ENCODE results near the gene DGKB. TPM values are rescaled to one million over a fixed set of nuclear protein-coding genes. Genes with fewer than 3 reads are reported as not detected.

Gene DGKB
- polyA plus RNA-seq, 1 of the 3 experiments (the other 2 are of a cell fraction): 2.1 TPM

- Histone ChIP-seq H3K4me3 (ENCODE audit: low read depth in 2 of 2, low read length in 1 of 2) (no peak overlapping the region), H3K9me2 (no peaks in the 10 kb centered on the region), H3F3A (replicated peaks; ENCODE audit: insufficient read depth) (peaks cover 4% of the 10 kb centered on the region), H3K4me2 (no peak overlapping the region), H3K9ac (no peak overlapping the region), H3K27ac (ENCODE audit: low read depth in 2 of 2, low read length in 1 of 2) (no peak overlapping the region), H3K36me3 (replicated peaks in 1 of 2; ENCODE audit: control insufficient read depth in 1 of 2, insufficient read depth in 2 of 2, low read length in 1 of 2) (peaks cover 0 to 8% of the 10 kb centered on the region in 2 experiments), H2AFZ (ENCODE audit: low read depth) (no peak overlapping the region), H4K20me1 (ENCODE audit: insufficient read depth) (no peaks in the 10 kb centered on the region), H3K4me1 (ENCODE audit: control insufficient read depth in 1 of 2, insufficient read depth in 2 of 2, low read depth in 1 of 2, low read length in 1 of 2) (no peaks in the 10 kb centered on the region; a peak in 1 of 4 replicates), H3K9me3 (no peaks in the 10 kb centered on the region), H3K27me3 (ENCODE audit: insufficient read depth) (no peaks in the 10 kb centered on the region), H3K79me2 (ENCODE audit: insufficient read depth) (no peaks in the 10 kb centered on the region)
- ChIA-PET POLR2A (no interaction called here), CTCF (interaction anchor here (0.6 to 2.4 kb wide), 5 partner anchors 11 to 281 kb away, joined by 3 to 10 read pairs (median 3); no protein-coding TSS in a partner anchor)
- WGBS (ENCODE audit: low lambda C conversion rate): 83% methylated on average over 9 of the region's 9 CpGs
- TF ChIP-seq YY1 (IDR thresholded peaks at IDR 0.05; ENCODE audit: low read depth) (no peak), CTCF (IDR thresholded peaks at IDR 0.05) (peak; percentile 41)
- DNase-seq: peak; percentile 43
Measured at GRCh38 chr7:14734839-14735321, 167.7 kb downstream of the DGKB start.

GRCh38 chr7:14720785-14721184, 181.8 kb downstream of the DGKB start:
- 61% methylated on average over 3 of the region's 3 CpGs for WGBS (ENCODE audit: low lambda C conversion rate)
- no peak overlapping the region for H2AFZ ChIP-seq (ENCODE audit: low read depth)
- H3K9ac ChIP-seq: no peak overlapping the region
- no peaks in the 10 kb centered on the region for H3K79me2 ChIP-seq (ENCODE audit: insufficient read depth)
- no peaks in the 10 kb centered on the region for H3K27me3 ChIP-seq (ENCODE audit: insufficient read depth)
- H3F3A ChIP-seq (replicated peaks; ENCODE audit: insufficient read depth): no peaks in the 10 kb centered on the region
- POLR2A ChIA-PET: no interaction called here
- no peaks in the 10 kb centered on the region for H3K9me3 ChIP-seq
- H3K36me3 ChIP-seq (replicated peaks in 1 of 2; ENCODE audit: control insufficient read depth in 1 of 2, insufficient read depth in 2 of 2, low read length in 1 of 2): no peaks in the 10 kb centered on the region
- H4K20me1 ChIP-seq (ENCODE audit: insufficient read depth): no peaks in the 10 kb centered on the region
- DNase-seq: no peak
- 0 out of 2 replicates have a peak, but pooled peaks have one; percentile 30 for TF ChIP-seq PBX3 (IDR thresholded peaks at IDR 0.05)
- TF ChIP-seq RAD21 (IDR thresholded peaks at IDR 0.05; ENCODE audit: low read length): no peak
- H3K27ac ChIP-seq (ENCODE audit: low read depth in 2 of 2, low read length in 1 of 2): no peak overlapping the region
- no peaks in the 10 kb centered on the region for H3K9me2 ChIP-seq
- no peak overlapping the region for H3K4me2 ChIP-seq
- CTCF ChIA-PET: interaction anchor here (0.9 to 6.8 kb wide), 4 partner anchors 14 to 1000 kb away, joined by 3 to 41 read pairs (median 12); no protein-coding TSS in a partner anchor
- H3K4me3 ChIP-seq (ENCODE audit: low read depth in 2 of 2, low read length in 1 of 2): no peak overlapping the region
- H3K4me1 ChIP-seq (ENCODE audit: control insufficient read depth in 1 of 2, insufficient read depth in 2 of 2, low read depth in 1 of 2, low read length in 1 of 2): peaks cover 0 to 3% of the 10 kb centered on the region in 2 experiments; a peak in 2 of 4 replicates

GRCh38 chr7:14717816-14718215, 184.7 kb downstream of the DGKB start:
- POLR2A ChIA-PET: interaction anchor here (0.7 to 1.0 kb wide), 2 partner anchors 185 to 298 kb away, joined by 3 read pairs; no protein-coding TSS in a partner anchor
- peak; percentile 34; the same call in 1 of the 2 replicates for TF ChIP-seq YY1 (IDR thresholded peaks at IDR 0.05; ENCODE audit: low read depth)
- TF ChIP-seq RAD21 (IDR thresholded peaks at IDR 0.05; ENCODE audit: low read length): peak; percentile 91
- no peak for TF ChIP-seq GATA2 (CRISPR knock-in tag; IDR thresholded peaks at IDR 0.05)
- TF ChIP-seq CTCF (IDR thresholded peaks at IDR 0.05): peak; percentile 97
- TF ChIP-seq USF2 (IDR thresholded peaks at IDR 0.05; ENCODE audit: borderline replicate concordance, low read depth, low read length): no peak
- no peak for TF ChIP-seq ZBTB33 (IDR thresholded peaks at IDR 0.05; ENCODE audit: borderline replicate concordance, low read depth)
- no peak for TF ChIP-seq TCF12 (IDR thresholded peaks at IDR 0.05)

More at GRCh38 chr7:14717816-14718215, 184.7 kb downstream of the DGKB start:
- Histone ChIP-seq H3F3A (replicated peaks; ENCODE audit: insufficient read depth) (no peaks in the 10 kb centered on the region), H2AFZ (ENCODE audit: low read depth) (no peak overlapping the region; the same call in 1 of the 2 replicates), H3K9me3 (no peaks in the 10 kb centered on the region), H3K36me3 (replicated peaks in 1 of 2; ENCODE audit: control insufficient read depth in 1 of 2, insufficient read depth in 2 of 2, low read length in 1 of 2) (no peaks in the 10 kb centered on the region), H3K4me1 (ENCODE audit: control insufficient read depth in 1 of 2, insufficient read depth in 2 of 2, low read depth in 1 of 2, low read length in 1 of 2) (no peaks in the 10 kb centered on the region), H3K27ac (ENCODE audit: low read depth in 2 of 2, low read length in 1 of 2) (no peak overlapping the region), H3K4me3 (ENCODE audit: low read depth in 2 of 2, low read length in 1 of 2) (no peak overlapping the region), H3K9me2 (no peaks in the 10 kb centered on the region), H3K27me3 (ENCODE audit: insufficient read depth) (no peaks in the 10 kb centered on the region), H3K4me2 (no peak overlapping the region), H4K20me1 (ENCODE audit: insufficient read depth) (no peaks in the 10 kb centered on the region), H3K9ac (no peak overlapping the region), H3K79me2 (ENCODE audit: insufficient read depth) (no peaks in the 10 kb centered on the region)
- 47% methylated on average over 1 of the region's 1 CpG for WGBS (ENCODE audit: low lambda C conversion rate)
- CTCF ChIA-PET: interaction anchor here (0.5 to 8.0 kb wide), 54 partner anchors 8 to 1435 kb away, joined by 3 to 106 read pairs (median 4); partner anchors contain the start of genes DGKB and ETV1
- peak; percentile 40 for DNase-seq

Measured in SK-N-SH (cell line).